Upper lobe of left lung (tissue), 4 donors: Measurements from ENCODE around the gene TBX18.

Source experiments
- POLR2A ChIP-seq, 4 donors: fragments of 450-650 bp; IDR thresholded peaks; one replicate each; pipeline ENCODE4 v1.5.1; 2016 to 2017; ENCODE audit warnings: antibody characterized with exemption in 4 of 4, mild to moderate bottlenecking in 2 of 4
- POLR2AphosphoS5 ChIP-seq, 2 donors: sonication (generic); formaldehyde crosslinking; IDR thresholded peaks; one replicate each; pipeline ENCODE4 v1.5.1; 2017; ENCODE audit warnings: antibody characterized with exemption in 2 of 2
- TF ChIP-seq, protein P1 (sequence below), 6 experiments: fragments of 450-650 bp in 4 of 6; fragments of 200-600 bp in 2 of 6; sonication (generic) in 2 of 6; IDR thresholded peaks; one replicate each; pipeline ENCODE4 v1.5.1; 2016 to 2019; ENCODE audit warnings: antibody characterized with exemption in 6 of 6

DNA sequence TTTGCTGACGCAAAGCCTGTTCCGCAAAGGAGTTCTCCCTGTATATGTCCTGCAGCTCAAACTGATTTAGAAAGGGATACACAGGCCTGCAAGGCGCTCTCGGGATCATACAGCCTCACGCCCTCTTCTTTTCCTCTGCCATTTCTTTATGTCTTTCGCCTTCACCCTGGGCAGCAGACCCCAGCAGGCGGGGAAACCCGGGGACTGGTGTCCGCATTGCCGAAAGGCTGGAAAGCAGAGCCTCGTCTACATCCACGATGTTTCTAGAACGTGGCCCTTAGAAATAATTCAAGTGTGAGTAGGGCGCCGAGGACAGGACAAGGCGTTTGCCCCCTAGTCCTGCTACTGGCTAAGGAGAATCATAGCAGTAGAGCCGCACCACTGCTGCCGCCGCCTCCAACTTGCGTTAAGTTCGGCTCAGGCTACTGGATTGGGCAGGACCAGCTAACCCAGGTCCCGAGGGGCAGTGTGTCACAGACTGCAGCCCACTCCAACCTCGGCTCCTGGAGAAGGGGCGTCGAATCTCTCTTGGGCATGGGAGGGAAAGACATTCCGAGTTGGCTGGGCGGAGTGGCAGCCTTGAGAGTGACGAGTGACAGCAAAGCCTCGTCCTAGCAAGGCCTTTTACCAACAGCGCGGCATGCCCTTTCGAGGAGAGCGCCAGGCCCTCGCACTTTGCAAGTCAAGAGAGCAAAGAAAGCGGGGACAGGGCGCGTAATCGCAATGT is 2.6 kb upstream of the TBX18 start:
- TF ChIP-seq, protein P1, sequence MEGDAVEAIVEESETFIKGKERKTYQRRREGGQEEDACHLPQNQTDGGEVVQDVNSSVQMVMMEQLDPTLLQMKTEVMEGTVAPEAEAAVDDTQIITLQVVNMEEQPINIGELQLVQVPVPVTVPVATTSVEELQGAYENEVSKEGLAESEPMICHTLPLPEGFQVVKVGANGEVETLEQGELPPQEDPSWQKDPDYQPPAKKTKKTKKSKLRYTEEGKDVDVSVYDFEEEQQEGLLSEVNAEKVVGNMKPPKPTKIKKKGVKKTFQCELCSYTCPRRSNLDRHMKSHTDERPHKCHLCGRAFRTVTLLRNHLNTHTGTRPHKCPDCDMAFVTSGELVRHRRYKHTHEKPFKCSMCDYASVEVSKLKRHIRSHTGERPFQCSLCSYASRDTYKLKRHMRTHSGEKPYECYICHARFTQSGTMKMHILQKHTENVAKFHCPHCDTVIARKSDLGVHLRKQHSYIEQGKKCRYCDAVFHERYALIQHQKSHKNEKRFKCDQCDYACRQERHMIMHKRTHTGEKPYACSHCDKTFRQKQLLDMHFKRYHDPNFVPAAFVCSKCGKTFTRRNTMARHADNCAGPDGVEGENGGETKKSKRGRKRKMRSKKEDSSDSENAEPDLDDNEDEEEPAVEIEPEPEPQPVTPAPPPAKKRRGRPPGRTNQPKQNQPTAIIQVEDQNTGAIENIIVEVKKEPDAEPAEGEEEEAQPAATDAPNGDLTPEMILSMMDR (IDR thresholded peaks at IDR 0.05), result no peak
- TF ChIP-seq POLR2A (IDR thresholded peaks at IDR 0.05), result no peak
- no peak for TF ChIP-seq POLR2AphosphoS5 (IDR thresholded peaks at IDR 0.05)
